ELF-1 (cell line): ENCODE data around the gene CCNDBP1.
"Not testable (repeated sequence)": the region's sequence is repeated elsewhere in the genome, so short reads cannot be mapped to it uniquely, and the experiment has no call there.

Experiments used
- DNase-seq: peaks from one replicate; pipeline ENCODE4 v3.0.0-alpha.2; 2016; ENCODE audit warnings: low read depth, low spot score

The CCNDBP1 gene

DNA sequence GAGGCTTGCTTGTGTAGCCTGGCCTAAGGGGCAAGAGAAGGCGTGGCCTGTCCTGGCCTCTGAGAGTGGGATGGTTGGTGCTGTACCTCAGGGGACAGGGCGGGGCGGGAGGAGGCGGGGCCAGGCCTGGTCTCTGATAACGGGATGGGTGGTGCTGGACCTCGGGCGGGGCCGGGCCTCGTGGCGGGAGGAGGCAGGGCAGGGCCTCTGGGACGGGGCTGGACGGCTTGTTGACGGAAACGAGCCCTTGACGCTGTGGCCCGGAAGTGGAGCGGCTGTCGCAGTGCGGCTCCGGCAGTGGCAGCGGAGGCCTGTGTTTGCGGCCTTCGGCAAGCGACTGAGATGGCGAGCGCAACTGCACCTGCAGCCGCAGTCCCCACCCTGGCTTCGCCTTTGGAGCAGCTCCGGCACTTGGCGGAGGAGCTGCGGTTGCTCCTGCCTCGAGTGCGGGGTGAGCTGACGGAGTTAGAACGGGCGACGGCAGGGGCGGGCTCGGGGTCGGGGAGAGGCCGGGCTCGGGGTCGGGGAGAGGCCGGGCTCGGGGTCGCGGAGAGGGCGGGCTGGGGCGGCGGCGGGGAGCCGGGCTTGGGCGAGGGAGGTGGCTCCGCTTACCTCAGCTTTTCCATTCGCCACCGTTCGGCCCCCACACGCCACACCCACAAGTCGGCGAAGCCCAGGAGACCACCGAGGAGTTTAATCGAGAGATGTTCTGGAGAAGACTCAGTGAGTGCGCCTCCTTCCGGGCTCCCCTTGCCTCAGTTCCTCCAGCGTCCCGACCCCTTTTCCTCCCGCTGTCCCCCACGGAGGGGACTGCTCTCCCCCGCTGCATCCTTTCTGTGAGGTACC, at the start of gene CCNDBP1:
Gene CCNDBP1 (plus strand): TSS at position 247 of the 846 bp plus-strand sequence. CDS start 96 bp downstream, at position 343.
- peak; percentile 97 for DNase-seq

GRCh38 chr15:43143203-43143941, 41.8 kb upstream of the CCNDBP1 start:
- no peak for DNase-seq

- no peak for DNase-seq
Observed at GRCh38 chr15:43144512-43144911, 40.7 kb upstream of the CCNDBP1 start.

DNA sequence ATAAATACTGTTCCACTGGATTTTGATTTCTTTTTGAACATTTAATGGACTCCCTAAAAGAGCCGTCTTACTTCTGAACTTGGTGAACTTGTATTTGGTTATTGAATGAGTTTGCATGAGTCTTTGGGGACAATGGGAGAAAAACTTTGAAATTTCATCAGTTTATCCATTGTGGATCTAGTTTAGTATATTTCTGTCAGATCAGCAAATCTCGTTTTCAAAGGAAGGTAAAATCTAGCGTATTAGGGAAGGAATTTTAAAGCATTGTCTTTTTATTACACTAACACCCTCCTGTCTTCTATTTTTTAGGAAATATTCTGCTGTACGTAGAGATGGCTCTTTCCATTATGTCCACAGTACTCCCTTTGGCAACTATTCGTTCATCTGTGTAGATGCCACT, 39.0 kb upstream of the CCNDBP1 start:
- DNase-seq = no peak

- no peak for DNase-seq
Observed at GRCh38 chr15:43150191-43150929, 34.8 kb upstream of the CCNDBP1 start.

GRCh38 chr15:43151688-43152087, 33.5 kb upstream of the CCNDBP1 start:
- no peak for DNase-seq

DNA sequence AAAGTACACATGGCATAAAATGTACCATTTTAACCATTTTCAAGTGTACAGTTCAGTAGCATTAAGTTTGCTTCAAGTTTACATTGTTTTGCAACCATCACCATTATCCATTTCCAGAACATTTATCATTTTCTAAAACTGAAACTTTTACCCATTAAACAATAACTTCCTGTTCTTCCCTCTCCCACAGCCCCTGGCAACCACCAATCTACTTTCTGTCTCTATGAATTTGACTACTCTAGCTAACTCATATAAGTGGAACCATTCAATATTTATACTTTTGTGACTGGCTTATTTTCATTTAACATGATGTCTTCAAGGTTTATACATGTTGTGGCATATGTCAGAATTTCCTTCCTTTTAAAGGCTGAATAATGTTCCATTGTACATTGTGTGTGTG, 31.9 kb upstream of the CCNDBP1 start:
- no peak for DNase-seq

GRCh38 chr15:43165801-43166325, 19.3 kb upstream of the CCNDBP1 start:
- DNase-seq = no peak

GRCh38 chr15:43167261-43167660, 17.9 kb upstream of the CCNDBP1 start:
- not testable (repeated sequence) for DNase-seq

DNA sequence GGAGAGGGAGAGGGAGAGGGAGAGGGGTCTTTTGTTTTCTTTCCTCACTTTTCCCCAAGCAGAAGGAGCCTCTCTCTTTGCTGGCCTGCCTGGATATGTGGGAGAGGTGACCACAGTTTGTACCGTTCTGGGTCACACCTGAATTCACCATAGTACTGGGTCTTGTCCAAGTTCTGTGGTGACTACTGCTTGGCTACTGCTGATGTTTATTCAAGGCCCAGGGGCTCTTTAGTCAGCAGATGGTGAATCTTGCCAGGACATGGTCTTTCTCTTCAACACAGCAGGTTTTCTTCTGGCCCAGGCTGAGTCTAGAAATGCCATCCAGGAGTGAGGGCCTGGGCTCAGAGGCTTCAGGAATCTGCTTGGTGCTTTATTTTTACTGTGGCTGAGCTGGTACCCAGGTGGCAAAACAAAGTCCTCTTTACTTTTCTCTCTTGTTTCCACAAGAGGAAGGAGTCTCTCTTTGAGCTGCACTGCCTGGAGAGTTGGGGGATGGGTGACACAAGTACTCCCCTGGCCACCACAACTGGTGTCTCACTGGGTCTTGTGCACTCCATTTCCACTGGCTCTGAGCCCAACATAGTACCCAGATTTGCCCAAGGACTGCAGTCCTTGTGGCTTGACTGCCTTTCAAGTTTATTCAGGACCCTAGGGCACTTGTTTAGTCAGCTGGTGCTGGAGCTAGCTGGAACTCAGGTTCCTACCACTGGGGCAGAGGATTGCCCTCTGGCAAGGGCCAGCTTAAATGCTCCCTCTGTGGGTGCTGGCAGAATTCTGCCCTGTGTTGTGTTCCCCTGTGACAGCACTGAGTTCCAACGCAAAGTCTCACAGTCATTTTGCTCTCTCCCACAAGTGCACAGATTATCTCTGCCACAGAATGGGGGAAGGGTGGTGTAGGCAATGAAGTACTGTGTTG, 16.8 kb upstream of the CCNDBP1 start:
- DNase-seq = peak; percentile 8

DNA sequence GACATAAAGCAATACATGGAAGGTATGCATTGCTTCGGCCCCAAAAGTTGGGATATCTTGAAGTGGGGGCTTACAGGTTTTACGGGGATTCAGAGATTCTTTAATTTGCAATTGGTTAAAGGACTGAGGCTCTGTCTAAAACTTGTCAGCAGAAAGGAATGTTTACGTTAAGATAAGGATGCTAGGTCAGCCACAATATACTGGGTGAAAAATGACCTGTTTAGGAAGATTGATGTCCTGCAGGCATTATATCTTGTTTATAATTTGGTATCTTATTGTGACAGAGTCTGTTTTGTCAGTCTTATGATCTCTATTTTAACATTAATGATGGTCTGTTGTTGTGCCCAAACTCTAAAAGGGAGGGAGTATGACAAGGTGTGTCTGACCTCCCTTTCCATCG, 15.3 kb upstream of the CCNDBP1 start:
- no peak for DNase-seq

GRCh38 chr15:43175656-43176309, 9.4 kb upstream of the CCNDBP1 start:
- DNase-seq = not testable (repeated sequence)

DNA sequence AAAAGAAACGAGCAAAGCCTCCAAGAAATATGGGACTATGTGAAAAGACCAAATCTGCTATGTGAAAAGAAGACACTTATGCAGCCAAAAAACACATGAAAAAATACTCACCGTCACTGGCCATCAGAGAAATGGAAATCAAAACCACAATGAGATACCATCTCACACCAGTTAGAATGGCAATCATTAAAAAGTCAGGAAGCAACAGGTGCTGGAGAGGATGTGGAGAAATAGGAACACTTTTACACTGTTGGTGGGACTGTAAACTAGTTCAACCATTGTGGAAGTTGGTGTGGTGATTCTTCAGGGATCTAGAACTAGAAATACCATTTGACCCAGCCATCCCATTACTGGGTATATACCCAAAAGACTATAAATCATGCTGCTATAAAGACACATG, 8.1 kb upstream of the CCNDBP1 start:
- DNase-seq = not testable (repeated sequence)

DNA sequence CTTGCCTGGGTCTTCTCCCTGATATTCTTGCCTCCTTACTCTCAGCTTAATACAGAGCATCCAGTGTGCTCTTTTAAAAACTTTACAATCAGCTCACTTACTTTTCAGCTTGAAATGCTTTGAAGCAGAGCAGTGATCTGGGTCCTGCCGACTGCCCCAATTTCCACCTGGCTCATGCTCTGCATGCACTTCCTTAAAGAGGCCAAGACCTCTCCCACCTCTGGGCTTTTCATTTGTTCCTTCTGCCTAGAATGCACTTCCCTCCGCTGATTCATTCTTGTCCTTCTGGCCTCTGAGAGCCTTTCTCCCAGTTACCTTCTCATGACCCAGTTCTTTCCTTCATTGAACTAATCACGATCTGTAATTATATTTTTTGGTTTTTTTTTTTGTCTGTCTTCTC, 1.9 kb upstream of the CCNDBP1 start:
- DNase-seq = no peak

DNA sequence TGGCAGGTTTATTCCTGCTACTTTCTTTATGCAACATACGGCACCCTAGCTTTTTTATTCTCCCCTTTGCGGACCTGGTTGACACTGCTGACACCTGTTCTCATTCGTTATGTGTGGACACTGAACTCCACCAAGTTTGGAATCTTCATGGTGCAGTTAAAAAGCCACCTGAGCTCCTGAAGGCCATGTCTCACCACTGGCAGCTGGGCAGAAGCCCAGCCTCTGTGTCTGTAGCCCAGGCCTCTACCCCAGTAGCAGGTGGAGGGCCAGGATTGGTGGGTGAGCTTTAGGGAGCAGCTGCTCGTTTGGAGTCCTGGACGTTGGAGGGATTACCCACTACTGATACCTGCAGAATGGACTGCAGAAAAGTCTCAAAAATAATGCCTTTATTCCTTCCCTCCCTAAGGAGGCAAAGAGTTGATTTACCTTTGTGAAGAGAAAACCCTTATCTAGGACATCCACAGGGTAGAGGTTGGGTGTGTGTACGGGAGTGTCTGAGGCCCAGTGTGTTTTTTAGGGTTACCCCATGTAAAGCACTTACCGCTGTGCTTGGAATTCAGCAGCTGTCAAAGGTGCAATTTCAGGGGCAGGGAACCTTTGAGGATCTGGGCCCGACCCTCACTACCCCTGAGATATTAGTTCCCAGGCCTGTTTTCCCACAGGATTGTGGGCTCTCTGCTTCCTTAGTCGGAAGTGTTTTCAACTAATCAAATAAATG, 637 bp upstream of the CCNDBP1 start:
- DNase-seq = no peak

DNA sequence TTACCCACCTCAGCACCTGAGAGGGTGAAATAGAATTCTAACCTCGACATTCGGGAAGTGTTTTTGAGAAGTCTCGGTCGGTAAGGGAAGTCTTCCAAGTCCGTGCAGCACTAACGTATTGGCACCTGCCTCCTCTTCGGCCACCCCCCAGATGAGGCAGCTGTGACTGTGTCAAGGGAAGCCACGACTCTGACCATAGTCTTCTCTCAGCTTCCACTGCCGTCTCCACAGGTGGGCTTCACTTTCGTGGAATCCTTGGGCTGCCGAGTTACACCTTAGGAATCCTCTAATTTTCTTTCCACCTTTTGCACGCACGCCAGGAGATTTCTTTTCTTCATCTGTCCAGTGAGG, 775 bp downstream of the CCNDBP1 start:
- no peak for DNase-seq

DNA sequence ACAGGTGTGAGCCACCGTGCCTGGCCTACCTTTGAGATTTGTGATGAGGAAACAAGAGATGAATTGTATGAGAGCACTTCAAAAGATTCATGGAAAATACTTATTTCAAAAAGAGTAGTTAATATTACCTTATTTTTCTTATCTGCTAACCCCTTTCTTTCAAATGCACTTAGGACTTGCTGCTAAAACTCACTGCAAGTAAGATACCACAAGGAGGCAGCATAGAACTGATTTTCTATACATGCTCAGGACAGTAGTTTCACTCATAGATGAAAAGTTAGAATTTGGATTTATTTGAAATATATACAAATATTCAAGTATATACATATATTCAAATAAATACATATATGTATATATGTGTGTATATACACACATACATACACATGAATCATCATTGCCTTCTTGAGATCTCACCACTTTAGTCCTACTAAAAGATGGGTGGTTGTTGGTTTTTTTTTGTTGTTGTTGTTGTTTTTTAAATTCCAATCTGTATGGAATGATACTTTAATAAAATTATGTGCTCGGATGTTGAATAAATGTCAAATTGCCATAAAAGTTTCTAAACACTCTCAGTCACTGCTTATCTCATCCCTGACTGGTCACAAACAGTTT, 2.4 kb downstream of the CCNDBP1 start:
- no peak for DNase-seq

DNA sequence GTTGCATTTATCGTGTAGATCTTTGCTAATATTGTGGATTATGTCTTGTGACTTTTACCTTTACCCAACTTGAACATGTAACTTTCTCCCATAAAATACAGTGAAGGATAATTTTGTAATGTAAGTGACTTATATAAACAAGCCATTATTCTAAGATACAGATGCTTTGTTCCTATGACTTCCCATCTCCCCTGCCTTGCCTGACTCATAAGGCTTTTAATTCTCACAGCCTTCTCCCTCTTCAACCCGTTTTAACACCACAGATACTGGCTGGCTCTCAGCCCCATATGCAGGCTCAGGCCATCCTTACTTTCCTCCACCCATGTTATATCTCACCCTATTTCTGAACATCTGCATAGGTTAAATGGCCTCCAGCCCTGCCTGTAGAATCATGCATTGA, 4.1 kb downstream of the CCNDBP1 start:
- no peak for DNase-seq

GRCh38 chr15:43190178-43190577, 5.0 kb downstream of the CCNDBP1 start:
- no peak for DNase-seq
